GM12892 (cell line): ENCODE measurements around the gene STYK1.
"Not testable (repeated sequence)": the region's sequence is repeated elsewhere in the genome, so short reads cannot be mapped to it uniquely, and the experiment has no call there.

Experiments
- POLR2A ChIP-seq: IDR thresholded peaks from 2 replicates; pipeline ENCODE4 v1.6.1; 2011; ENCODE audit warnings: low read depth, low read length, control low read depth
- TAF1 ChIP-seq: IDR thresholded peaks from 2 replicates; pipeline ENCODE4 v1.6.1; 2011; ENCODE audit warnings: low read depth, mild to moderate bottlenecking, control low read depth, low read length, borderline replicate concordance

- not testable (repeated sequence) for TF ChIP-seq POLR2A, TAF1
Observed at GRCh38 chr12:10572021-10572490, 101.8 kb downstream of the STYK1 start.
